Occipital lobe (tissue), 2 donors: ENCODE results near the gene KCNK17. TPM values are rescaled to one million over a fixed set of nuclear protein-coding genes. Genes with fewer than 3 reads are reported as not detected.

Source experiments
- DNase-seq: peaks from one replicate; lab custom pipeline; 2025; lab: John Stamatoyannopoulos, UW
- total RNA-seq: library from RNA; depleted of rRNA; stranded (reverse); fragments of >200 nt; gene quantifications from one replicate; pipeline ENCODE4 v1.2.3, GENCODE V29; 2014

The KCNK17 gene
- total RNA-seq, 1 donor from 2014 or later, result not detected

GRCh38 chr6:39268721-39269120 is 45.5 kb downstream of the KCNK17 start:
- DNase-seq, result no peak

- no peak for DNase-seq
These were observed 46.0 kb downstream of the KCNK17 start for GRCh38 chr6:39268171-39268570.

GRCh38 chr6:39266782-39267355 is 47.4 kb downstream of the KCNK17 start:
- no peak for DNase-seq

GRCh38 chr6:39266375-39266774 is 47.8 kb downstream of the KCNK17 start:
- no peak for DNase-seq

- no peak for DNase-seq
These were observed 50.7 kb downstream of the KCNK17 start for GRCh38 chr6:39263303-39264037.

- DNase-seq, result no peak
These were observed 52.5 kb downstream of the KCNK17 start for GRCh38 chr6:39261751-39262150.

GRCh38 chr6:39260953-39261352 is 53.3 kb downstream of the KCNK17 start:
- DNase-seq, result no peak

GRCh38 chr6:39260456-39260855 is 53.8 kb downstream of the KCNK17 start:
- DNase-seq, result no peak

GRCh38 chr6:39256294-39256940 is 57.8 kb downstream of the KCNK17 start:
- no peak for DNase-seq

GRCh38 chr6:39254999-39255535 is 59.2 kb downstream of the KCNK17 start:
- DNase-seq, result no peak

GRCh38 chr6:39251406-39251805 is 62.8 kb downstream of the KCNK17 start:
- DNase-seq, result no peak

GRCh38 chr6:39250507-39250906 is 63.7 kb downstream of the KCNK17 start:
- DNase-seq, result no peak

GRCh38 chr6:39249278-39249677 is 64.9 kb downstream of the KCNK17 start:
- no peak for DNase-seq

Other genes with a start within 250 kb of the KCNK17 start
- 31.2 TPM for gene SAYSD1, start 199.2 kb downstream of the KCNK17 start, total RNA-seq
- gene KCNK5, start 84.9 kb downstream of the KCNK17 start, total RNA-seq, result 0.16 TPM
- not detected for gene KCNK16, start 8.3 kb upstream of the KCNK17 start, total RNA-seq